ENCODE measurements around the gene UGT3A1. TPM values are rescaled to one million over a fixed set of nuclear protein-coding genes. Genes with fewer than 3 reads are reported as not detected.
"Not testable (repeated sequence)": the region's sequence is repeated elsewhere in the genome, so short reads cannot be mapped to it uniquely, and the experiment has no call there.

The UGT3A1 gene, protein sequence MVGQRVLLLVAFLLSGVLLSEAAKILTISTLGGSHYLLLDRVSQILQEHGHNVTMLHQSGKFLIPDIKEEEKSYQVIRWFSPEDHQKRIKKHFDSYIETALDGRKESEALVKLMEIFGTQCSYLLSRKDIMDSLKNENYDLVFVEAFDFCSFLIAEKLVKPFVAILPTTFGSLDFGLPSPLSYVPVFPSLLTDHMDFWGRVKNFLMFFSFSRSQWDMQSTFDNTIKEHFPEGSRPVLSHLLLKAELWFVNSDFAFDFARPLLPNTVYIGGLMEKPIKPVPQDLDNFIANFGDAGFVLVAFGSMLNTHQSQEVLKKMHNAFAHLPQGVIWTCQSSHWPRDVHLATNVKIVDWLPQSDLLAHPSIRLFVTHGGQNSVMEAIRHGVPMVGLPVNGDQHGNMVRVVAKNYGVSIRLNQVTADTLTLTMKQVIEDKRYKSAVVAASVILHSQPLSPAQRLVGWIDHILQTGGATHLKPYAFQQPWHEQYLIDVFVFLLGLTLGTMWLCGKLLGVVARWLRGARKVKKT
- 19.9 TPM for polyA plus RNA-seq (ENCODE audit: insufficient read length)

DNA sequence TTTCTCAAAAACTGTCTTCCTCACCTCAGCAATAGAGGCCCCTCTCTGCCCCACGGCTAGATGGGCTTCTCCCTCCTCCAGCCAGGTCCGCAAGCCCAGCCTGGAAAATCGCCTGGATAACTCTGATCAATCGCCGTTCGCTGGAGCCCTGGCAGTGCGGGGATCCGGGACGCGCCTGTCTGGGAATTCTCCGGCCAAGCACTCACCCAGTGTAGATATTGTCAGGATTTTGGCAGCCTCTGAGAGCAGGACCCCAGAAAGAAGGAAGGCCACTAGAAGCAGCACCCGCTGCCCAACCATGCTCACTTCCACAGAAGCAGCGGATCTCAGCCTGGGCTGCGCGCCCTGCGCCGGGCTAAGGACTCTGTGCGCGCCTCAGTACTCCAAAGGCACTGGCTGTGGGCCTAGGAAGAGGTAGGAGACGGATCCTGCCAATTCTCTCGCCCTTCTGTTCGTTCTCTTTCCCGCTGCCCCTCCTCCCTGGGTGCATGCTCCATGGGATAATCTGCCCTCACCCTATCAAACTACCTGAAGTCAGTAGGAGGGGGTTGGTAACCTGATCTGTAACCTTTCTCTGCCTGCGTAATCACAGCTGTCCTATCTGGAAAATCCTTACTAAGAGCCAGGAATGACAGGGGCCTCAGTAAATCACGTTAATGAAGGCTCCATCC, at the start of gene UGT3A1:
UGT3A1 (minus strand) TSS at position 450 of the 671 bp plus-strand sequence; CDS start at position 300, 150 bp downstream.
- no peak for DNase-seq

DNA sequence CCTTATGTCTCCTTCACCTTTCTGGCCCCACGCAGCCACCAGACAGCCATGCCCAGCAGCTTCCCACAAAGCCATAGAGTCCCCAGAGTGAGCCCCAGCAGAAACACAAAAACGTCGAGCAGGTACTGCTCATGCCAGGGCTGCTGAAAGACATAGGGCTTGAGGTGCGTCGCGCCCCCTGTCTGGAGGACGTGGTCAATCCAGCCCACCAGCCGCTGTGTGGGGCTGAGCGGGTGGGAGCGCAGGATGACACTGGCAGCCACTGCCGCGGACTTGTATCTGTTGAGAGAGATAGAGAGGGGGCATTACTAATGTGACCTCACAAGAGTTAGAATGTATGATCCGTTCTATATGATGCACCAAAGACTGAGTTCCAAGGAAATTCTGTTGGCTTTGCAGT, 44.5 kb upstream of the UGT3A1 start:
- no peak for DNase-seq

DNA sequence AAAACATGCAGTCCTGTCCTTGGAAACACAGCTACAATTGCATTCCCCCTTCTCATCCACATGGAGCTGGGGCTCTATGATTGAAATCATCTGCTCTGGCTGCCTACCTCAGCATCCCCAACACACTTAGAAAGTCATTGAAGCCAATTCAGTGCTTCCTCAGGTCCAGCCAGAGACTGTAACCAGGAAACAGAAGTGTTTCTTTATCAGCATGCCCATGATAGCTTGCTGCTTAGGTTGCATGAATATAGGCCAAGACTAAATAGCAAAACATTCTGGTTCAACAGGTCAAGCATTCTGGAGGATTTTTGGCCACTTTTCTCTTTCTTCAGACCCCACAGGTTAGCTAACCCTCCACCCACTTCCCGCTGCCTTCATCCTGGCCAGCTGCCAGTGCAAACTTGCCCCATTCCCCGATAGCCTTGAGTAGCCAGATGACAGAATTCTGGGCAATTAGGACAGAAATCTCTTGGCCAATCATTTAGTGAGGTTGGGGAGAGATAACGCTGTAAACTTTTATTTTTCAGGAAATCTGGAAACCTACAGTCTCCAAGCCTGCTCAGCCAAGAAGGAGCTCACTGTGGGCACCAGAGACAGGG, 43.4 kb upstream of the UGT3A1 start:
- DNase-seq = not testable (repeated sequence)

DNA sequence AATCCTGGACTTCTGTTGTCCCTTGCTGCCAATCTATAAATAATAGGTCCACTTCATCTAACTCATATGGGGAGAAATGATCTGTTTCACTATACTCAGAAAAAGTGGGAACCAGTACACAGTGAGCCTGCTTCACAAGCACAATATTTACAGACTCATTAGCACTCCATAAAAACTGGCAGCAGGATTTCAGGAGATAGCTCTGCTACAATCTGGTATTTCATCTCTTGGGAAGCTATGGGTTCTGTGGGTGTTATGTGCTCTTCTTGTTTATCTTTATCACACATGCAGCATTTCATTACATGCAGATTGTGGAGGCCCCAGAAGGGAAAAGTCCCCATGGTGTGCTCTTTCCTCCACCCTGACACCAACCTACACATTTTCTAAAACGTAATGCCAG, 42.3 kb upstream of the UGT3A1 start:
- DNase-seq = no peak

DNA sequence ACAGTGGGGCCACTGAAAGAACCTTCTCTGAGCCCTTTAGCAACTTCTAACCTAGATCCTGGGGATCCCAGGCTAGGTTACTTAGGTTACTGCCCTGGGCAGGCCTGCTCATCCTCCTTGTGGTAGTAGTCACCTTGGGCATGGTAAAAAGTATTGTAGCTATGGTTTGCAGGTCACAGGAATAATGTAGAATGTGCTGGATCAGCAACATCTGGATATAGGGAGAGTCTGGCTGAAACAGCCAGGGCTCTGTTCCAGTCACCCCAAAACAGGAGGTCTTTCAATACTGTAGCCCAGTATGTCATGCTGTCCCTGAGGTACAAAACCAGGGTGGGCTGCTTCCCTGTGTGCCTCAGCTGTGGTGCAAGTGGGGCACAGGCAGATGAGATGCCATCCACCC, 41.9 kb upstream of the UGT3A1 start:
- no peak for DNase-seq

DNA sequence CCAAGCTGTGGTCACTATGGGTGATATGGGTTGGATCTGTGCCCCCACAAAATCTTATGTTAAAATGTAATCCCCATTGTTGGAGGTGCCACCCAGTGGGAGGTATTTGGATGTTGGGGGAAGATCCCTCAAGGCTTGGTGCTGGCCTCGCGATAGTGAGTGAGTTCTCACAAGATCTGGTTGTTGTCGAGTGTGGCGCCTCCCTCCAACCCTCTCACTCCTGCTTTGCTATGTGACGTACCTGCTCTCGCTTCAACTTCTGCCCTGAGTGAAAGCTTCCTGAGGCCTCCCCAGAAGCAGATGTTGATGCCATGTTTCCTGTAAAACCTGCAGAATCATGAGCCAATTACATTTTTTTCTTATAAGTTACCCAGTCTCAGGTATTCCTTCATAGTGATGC, 40.0 kb upstream of the UGT3A1 start:
- DNase-seq = no peak

DNA sequence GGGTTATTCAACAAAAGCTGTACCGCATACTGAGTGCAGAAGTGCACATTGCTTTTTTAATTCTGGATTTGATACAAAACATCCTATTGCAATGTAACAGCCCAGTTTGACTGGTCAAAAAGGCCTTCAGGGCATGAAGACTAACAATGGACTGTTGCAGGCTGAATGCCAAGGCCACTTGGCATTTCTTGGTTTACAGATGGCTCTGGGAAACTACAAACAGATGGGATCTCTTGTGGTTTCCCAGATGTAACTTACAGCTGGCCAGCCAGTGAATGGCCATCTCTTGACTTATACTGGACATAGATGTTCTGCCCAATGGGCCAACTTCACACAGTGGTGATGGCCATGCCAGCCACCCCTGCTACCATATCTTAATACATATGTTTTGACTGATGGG, 38.7 kb upstream of the UGT3A1 start:
- DNase-seq = no peak

DNA sequence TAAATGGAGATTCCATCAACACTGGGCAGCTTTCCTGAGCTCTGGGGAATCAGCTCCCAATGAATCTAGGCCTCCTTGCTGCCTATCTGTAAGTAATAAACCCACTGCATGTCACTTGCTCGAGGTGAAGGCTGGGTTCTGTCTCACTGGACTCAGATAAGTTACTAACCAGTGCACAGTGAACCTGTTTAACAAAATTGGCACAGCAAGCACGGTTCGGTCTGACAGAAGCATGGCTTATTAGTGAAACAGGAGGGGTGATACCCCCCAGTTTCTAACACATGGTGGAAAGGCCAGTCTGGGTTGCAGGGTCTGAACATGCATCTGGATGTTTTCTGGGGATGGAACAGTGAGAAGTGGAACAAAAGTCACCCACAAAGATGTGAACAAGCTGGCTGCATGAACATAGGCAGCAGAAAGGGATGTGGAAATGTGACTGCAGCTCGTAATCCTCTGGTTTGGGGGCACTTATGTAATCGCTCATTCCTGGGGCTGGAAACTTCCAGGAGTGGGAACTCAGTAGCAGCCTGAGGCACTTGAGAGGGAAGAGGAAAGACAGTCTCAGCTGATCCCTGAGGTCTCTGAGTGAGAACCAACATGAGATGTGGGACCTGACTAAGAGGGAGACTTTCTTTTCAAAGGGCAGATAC, 37.8 kb upstream of the UGT3A1 start:
- no peak for DNase-seq

DNA sequence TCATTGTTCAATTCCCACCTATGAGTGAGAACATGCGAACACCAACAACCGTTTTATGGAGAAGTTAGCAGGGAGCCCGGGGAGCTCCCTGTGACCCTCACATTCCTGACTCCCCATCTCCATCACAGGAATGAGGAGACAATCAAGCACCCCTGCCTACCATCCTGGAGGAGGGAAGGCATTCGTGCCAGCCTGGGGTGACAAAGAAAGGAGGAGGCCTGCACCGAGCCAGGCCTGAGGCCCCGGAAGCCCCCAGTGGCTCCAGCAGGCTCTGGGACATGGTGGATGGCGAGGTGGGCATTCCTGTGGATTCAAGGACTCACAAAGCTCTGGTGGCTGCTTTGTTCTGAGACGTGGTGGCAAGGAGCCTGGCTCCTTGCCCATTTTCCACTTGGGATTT, 36.5 kb upstream of the UGT3A1 start:
- DNase-seq = no peak

DNA sequence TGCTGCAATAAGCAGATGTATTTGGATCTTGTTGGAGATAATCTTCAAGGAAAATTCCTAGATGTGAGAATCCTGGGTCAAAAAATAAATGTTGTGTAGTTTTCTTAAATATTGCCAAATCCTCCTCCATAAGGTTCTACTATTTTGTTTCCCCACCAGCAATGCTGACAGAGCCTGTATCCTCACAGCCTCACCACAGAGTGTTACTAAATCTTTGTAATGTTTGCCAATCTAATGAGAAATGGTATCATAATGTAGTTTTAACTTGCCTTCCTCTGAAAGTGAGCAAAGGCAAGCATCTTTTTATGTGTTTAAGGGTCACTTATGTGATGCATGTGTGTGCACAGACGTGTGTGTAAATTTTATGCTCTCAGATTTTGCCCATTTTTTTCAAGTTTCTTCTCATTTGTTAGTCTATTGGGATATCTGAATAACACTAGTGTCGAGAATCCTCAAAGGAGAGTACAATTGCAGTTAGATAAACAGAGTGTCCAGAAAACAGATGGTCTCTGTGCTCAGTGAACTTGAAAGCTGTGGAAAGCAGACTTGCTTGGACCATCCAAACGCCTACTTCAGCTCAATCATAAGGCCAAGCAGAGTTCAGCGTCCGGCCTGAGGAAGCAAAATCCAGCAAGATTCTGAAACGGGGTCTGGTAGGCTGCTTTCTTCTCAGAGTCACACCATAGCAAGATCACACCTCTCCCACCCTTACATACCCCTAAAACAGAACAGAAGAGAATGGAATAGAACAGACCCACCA, 35.7 kb upstream of the UGT3A1 start:
- DNase-seq = no peak

DNA sequence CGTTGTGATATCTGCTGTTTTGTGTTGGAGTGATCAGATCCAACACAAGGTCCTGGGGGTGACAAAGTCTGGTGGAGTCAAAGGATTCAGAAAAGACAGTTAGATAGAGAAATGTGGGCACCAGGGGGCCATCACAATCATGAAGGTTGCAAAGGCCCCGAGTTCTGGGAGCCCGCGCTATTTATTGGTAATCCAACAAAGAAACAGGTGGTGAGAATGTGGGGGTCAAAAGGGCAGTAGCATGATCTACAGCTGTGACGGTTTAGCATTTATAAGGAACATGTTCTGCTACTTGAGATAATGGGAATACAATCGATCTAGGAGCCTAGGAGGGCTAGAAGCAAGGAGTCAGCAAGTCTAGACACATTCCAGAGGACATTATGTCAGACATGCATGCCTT, 31.1 kb upstream of the UGT3A1 start:
- DNase-seq = not testable (repeated sequence)

DNA sequence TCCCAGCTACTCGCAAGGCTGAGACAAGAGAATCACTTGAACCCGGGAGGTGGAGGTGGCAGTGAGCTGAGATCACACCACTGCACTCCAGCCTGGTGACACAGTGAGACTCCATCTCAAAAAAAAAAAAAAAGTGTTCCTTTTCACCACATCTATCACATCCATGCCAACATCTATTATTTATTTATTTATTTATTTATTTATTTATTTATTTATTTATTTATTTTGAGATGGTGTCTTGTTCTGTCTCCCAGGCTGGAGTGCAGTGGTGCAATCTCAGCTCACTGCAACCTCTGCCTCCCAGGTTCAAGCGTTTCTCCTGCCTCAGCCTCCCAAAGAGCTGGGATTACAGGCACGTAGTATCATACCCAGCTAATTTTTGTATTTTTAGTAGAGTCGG, 28.4 kb upstream of the UGT3A1 start:
- DNase-seq = not testable (repeated sequence)

DNA sequence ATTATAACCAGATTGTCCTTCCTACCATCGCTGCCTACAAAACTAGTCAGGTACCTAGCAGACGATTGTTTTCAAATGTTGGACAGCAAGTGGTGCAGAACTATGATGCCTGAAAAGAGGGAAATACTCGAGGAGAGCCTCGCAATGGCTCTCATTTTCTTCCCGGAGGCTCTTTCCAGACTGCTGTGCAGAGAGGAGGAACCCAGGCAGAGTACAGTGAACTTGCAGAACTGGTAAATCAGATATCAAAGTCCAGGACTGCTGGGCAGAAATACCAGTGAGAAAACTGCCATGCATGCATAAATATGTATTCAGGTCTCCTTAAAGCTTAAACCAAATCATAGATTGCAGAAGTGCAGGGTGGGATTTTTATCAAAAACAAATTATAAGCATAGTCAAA, 26.4 kb upstream of the UGT3A1 start:
- no peak for DNase-seq

DNA sequence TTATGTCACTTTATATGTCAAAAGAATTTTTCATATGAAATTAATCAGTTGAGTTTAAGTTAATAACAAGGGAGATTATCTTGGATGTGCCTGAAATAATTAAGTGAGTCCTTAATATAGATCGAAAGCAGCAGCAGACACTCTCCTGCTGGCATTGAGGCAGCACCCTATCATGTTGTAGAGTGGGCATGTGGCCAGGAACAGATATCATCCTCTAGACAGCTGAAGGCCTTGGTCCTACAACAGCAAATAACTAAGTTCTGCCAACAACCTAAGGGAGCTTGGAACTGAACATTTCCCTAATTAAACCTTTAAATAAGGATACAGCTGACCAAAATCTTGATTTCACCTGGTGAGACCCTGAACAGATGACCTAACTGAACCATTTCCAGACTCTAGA, 25.8 kb upstream of the UGT3A1 start:
- no peak for DNase-seq

DNA sequence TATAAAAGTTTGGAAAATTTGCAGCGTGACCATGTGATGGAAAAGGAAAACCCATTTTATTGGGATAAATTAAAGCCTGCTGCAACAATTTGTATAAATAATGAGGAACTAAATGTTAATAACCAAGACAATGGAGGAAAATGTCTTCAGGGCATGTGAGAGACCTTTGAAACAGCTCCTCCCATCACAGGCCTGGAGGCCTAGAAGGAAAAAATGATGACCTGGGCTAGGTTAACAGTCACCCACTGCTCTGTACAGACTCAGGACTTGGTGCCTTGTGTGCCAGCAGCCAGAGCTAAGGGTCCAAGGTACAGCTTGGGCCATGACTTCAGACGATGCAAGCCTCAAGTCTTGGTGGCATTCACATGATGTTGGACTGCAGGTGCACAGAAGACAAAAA, 22.0 kb upstream of the UGT3A1 start:
- no peak for DNase-seq

DNA sequence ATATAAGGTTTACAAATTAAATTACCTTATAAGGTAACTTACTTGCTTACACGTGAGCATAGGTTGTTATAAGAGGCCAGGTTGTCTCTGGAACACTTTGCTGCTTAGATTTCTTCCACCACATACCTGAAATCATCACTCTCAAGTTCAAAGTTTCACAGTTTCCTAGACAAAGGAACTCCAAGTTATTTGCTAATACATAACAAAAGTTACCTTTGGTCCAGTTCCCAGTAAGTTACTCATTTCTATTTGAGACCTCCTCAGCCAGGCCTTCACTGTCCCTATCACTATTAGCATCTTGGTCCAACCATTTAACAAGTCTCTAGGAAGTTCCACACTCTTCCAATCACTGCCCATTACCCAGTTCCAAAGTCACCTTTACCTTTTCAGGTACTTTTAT, 18.5 kb upstream of the UGT3A1 start:
- DNase-seq = no peak

DNA sequence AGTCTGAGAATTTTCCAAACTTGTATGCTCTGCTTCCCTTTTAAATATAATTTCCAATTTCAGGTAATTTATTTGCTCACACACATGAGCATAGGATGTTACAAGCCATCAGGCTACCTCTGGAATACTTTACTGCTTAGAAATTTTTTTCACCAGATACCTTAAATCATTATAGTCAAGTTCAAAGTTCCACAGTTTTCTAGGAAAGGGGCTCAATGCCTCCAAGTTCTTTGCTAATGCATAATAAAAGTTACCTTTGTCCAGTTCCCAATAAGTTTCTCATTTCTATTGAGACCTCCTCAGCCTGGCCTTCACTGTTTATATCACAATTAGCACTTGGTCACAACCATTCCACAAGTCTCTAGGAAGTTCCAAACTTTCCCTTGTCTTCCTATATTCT, 16.2 kb upstream of the UGT3A1 start:
- no peak for DNase-seq

DNA sequence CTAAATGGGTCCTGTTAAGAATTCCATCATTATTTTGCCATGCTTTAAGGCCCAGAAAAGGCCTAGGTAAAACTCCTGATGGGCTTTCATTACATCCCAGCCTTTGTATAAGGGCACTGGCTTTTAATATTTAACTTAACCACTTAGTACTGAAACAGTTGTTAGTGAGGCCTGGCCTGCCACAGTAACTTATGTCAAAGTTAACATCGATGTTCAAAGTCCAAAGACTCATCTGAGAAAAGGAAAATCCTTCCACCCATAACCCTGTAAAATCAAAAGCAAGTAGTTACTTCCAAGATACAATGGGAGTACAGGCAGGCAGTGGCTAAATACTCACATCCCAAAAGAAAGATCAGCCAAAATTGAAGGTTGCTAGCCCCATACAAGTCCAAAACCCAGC, 15.0 kb upstream of the UGT3A1 start:
- no peak for DNase-seq

DNA sequence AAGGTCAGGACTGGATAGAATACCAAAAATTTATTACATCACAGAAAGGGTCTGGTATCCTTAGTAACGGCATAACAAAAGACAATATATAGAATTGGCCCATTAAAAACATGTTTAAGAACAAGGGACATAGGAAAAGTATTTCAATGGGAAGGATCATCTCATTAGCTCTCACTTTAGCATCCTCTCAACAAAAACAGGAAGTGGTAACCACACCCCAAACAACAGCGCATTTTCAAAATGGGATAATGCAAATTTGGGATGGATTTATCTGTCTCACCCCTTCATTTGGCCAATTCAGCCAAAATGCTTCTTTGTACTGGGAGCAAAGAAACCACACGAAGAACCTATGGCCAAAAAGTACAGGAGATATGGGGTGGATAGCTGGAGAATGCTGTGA, 9.8 kb upstream of the UGT3A1 start:
- no peak for DNase-seq

DNA sequence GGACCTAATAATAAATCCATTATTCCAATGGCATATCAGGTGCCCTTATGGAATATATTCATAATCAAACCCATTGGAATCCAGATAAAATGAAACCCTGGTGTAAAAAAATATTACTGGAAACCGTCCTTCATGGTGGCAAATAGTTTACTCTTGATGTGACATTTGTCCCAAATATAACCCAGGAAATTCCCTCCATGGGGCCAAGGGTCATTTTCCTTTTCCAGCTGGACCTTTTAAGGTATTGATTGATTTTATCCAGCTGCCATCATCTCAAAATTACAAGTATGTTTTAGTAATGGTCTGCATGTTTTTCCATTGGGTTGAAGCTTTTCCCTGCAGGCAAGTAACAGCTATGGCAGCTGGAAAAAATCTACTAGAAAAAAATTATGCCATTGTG, 8.4 kb upstream of the UGT3A1 start:
- DNase-seq = no peak

DNA sequence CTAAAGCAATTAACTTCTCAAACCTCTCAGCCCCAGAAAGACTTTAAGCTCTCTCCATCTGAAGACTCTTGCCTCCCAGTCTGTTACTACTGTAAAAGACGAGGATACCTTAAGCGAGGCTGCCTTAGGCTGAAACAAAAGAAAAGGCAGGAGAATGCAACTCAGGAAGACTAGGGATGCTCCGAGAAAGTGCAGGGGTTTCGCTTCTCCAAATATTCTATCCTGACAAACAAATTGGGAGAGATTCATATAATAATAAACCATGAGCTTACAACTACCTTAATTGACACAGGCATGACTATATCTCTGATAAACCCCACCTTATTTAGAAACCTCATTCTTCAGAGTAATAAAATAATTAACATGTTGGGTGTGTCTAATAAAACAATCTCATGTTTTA, 4.9 kb upstream of the UGT3A1 start:
- no peak for DNase-seq

DNA sequence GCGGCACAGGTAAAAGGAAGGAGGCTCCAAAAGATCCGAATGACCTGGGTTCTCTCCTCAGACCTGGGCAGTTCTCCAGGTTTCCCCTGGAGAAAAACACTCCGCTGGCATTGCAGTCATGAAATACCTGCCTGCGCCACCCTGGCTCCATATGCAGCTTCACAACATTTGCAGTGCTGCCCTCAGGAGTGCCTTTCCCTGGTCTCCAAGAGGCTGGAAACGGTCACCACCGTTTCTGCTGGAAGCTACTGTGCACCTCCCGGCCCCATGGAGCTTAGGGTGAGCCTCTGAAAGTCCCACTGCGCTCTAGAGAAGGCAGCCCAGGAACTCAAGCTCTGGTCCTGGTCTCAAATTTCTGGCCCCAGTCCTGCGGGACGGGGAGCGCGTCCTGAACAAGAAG, 670 bp downstream of the UGT3A1 start:
- no peak for DNase-seq

Measured in hindlimb muscle (tissue), 1 donor.